NT2/D1 (cell line): ENCODE results near the gene ZNF445.

Experiments used
- YY1 ChIP-seq: IDR thresholded peaks from 2 replicates; pipeline ENCODE4 v1.6.1; 2011; ENCODE audit not compliant: insufficient read length, insufficient read depth
- ZNF274 ChIP-seq: IDR thresholded peaks from 2 replicates; pipeline ENCODE4 v1.6.1; 2011; ENCODE audit warnings: mild to moderate bottlenecking, low read depth, low read length

DNA sequence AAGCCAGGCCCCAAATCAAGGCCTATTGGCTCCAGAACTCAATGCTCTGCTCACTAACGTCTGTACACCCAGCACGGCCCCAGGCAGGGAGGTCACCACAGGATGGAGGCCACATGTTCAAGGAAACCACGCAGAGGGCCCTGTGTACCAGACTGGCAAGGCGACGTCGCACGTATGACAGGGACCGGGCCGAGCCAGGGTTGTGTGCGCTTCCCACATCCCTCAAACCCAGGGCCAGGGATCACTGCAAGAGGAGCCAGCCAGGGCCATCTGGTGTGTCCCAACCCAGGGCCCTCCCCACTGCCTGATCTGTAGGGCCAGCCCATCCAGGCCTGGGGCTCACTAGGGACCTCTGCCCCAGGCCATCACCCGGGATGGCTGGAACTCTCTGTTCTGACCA, 62.0 kb downstream of the ZNF445 start:
- TF ChIP-seq YY1 = no peak
- TF ChIP-seq ZNF274 = no peak
